Measurements from ENCODE around the gene RYR2.

RYR2 gene

DNA sequence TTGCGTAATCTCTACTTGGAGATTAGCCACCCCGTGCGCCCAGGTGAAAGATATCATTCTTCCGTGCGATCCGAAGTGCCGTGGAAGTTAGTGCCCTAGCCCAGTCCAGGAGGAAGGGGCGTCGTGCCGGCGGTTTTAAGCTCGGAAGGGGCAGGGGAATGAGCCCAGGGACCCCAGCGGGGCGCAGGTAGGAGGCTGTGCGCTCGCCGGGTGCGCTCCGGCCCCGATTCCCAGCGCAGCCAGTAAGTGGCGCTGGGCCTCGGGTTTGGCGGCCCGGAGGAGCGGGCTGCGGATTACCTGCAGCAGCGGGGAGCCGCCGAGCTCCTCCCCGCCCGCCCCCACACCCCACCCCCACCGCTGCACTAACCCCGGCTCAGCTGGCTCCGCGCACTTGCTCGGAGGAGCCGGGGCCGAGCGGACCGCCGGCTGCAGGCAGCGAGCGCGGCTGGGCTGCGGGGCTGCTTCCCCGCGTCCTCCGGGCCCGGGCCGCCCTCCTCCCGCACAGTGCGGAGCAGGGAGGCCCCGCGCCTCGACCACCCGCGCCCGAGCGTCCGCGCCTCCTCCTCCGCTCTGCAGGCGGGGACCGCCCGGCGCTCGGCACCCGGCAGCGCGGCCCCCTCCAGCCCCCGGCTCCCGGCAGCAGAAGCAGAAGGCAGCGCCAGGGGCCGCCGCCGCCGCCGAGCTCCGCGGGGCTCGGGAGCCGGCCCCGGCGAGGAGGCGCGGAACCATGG is at the start of gene RYR2:
Gene RYR2 (plus strand): TSS at position 390 of the 731 bp plus-strand sequence. CDS start 338 bp downstream, at position 728.
- no peak for DNase-seq (ENCODE audit: low spot score)

DNA sequence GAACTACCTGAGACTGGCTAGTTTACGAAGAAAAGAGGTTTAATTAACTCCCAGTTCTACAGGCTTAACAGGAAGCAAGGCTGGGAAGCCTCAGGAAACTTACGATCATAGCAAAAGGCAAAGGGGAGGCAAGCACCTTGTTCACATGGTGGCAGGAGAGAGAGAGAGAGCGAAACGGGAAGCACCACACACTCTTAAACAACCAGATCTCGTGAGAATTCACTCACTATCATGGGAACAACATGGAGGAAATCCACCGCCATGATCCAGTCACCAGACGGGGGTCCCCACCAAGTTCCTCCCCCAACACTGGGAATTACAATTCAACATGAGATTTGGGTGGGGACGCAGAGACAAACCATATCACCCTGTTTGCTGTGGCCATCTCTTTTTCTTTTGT is 49.5 kb upstream of the RYR2 start:
- DNase-seq (ENCODE audit: low spot score) = no peak

DNA sequence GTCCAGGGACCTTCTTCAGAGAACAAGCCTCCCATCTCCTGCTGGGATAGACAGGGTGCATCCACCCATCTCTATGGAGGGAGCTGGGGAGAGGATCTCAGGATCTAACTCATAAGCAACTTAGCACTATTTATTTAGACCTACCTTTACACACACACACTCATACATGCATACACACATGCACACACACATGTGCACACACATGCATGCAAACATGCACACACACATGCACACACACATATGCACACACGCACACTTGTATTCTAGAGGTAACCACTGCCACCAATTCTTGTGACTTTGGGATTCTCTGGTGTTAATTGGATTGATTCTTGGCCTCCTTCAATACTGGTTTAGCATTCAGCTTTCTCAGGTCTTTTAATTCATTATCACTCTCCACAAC is 47.5 kb upstream of the RYR2 start:
- no peak for DNase-seq (ENCODE audit: low spot score)

DNA sequence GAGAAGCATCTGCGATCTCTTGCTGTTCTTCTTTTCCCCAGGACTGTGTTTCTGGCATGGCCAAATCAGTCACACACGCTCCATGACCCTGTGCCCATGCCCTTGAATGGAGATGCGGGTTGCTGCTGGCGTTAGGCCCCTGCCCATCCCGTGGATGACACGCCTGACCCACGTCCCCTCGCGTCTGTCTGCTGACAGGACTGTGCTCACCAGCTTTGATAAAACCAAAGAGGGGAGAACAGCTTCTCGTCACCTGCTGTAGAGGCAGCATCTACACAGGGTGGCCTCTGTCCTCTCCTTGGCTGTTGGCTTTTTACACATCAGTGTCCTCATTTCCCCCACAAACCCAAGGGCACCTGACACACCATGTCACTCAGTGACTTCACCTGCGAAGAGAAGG is 44.6 kb upstream of the RYR2 start:
- no peak for DNase-seq (ENCODE audit: low spot score)

DNA sequence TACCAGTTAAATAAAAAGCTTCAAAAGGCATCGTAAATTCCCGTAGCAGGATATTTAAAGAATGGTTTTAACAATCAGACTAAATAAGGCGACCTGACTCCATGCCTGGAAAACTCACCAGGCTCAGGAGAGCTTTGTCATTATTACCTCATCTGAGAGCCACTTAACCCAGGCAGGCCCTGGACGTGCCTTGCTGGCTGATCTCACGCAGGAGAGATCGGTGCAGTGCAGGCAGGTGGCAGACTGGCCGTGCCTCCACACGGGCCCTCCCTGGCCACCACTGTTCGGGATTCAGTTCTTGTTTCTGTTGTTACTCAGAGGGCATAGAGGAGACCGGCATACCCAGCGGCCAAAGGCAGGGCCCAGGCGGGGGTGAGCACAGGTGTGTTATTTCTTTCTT is 44.1 kb upstream of the RYR2 start:
- DNase-seq (ENCODE audit: low spot score) = no peak

DNA sequence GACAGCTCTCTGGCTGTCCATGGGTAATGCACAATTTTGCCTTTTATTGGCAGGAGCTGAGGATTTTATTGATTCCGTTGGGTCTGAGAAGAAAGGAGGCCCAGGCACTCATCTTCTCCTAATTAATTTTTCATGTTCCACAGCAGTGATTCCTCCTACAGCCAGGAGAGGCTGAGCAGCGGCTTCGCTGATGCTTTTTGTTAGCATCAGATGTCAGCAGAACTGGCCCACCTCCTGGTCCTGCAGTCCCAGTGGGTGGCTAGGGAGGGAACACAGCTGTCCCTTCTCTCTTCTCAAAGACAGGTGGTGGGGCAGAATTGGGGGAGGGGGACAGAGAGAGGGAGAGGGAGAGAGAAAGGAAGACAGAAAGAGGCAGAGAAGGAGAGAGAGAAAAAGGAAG is 43.4 kb upstream of the RYR2 start:
- DNase-seq (ENCODE audit: low spot score) = no peak

DNA sequence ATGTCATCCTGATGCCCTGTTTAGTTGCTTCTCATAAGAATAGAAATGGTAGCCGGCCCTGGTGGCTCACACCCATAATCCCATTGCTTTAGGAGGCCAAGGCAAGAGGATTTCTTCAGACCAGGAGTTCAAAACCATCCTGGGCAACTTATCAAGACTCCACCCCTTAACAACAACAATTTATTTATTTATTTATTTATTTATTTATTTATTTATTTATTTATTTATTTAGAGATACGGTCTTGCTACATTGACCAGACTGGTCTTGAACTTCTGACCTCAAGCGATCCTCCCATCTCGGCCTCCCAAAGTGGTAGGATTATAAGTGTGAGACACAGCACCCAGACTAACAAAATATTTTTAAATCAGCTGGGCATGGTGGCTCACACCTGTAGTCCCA is 41.8 kb upstream of the RYR2 start:
- DNase-seq (ENCODE audit: low spot score) = no peak

DNA sequence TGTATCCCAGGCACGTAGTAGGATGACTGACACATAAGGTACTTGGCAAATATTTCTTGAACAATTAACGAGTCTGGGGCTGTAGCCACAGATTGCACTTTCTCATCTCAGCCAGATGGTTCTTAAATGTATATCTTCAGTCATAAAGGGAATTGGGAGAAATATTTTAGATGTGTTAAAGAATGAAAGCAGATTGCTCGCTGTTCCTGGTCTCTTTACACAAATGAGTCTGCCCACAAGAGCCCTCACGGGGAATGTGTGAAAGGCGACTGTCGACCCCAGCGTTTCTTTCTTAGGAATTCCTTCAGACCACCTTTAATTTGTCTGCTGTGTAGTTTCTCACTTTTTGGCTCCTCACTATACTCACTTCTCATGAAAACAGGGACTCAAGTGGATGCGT is 38.5 kb upstream of the RYR2 start:
- DNase-seq (ENCODE audit: low spot score) = no peak

DNA sequence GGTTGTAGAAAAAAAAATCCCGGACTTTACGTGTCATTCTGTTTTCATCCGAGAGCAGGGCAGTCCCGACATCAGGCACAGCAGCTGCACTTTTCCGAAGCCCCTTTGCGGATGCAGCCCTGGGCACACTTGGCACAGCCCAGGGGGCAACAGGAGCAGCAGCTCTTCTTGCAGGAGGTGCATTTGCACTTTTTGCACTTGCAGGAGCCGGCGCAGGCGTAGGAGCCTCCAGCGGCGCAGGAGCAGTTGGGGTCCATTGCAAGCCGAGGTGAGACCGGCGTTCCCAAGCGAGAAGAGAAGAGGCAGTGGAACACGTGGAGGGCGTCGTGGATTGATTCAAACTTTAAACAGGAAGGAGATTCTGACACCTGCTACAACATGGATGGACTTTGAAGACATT is 37.9 kb upstream of the RYR2 start, which contains the start of gene MT1HL1:
Gene MT1HL1 (minus strand): TSS at position 326 of the 400 bp plus-strand sequence. CDS start 69 bp downstream, at position 257.
- DNase-seq (ENCODE audit: low spot score) = no peak

DNA sequence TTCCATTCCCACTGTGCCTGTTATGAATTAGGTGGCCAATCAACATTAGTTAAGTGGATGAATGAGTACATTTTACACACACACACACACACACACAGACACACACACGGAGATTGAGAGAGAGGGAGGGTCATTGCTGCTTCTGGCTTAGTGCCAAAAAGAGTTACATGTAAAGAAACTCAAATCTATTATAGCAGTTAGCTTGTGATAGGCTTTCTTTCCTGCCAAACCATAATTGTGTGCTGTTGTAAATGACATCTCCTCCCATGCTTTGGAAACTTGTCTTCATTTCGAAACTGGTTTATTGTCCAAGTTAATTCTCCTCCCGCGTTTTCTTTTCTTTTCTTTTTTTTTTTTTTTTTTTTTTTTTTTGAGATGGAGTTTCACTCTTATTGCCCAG is 36.3 kb upstream of the RYR2 start:
- DNase-seq (ENCODE audit: low spot score) = no peak

DNA sequence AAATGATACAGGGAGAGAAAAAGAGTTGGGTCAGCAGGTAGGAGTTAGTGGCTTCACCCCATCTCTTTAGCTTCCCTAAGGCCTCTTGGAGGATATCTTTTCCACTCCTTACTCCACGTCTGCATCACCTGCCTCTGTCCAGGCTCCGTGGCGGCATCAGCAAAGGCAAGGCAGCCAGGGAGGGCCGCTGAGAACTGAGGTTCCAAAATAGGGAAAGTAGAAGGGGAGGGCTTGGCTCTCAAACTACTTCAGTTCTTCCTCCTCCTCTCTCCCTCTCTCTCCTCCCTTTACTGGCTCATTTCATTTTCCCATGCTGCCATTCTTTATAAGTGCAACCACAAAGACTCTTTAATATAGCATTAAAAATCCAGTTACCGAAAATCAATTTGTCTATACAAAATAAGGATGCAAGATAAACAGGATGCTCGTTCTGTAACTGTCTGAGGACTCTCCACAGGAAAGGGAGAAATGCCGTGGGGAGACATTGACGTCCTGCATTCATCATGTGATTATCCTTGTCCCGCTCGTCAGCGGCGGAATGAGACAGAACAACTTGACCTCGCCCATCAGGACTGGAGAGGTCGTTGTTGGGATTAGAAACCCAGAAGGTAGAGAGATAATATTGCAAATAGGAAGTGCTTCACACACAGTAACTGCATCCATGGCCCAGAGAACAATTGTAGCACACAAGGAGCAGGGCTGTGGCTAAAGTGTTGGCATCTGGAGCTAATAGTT is 34.7 kb upstream of the RYR2 start:
- no peak for DNase-seq (ENCODE audit: low spot score)

DNA sequence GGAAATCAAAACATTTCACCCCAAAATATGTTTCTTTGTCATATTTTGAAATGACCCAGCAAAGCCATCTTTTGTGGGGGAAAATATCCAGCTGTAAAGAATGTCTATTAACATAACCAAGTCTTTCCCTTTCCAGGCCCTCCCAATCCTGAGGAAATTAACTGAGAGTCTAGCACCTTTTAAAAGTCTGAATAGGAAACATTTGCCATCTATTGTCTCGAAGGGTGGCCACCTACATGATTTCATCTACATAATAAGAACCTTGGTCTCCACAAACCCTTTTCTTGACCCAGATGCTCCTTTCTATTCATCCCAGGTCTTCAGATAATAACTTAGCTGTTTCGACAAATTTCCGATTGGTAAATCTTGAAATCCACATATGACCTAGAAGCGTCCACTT is 32.4 kb upstream of the RYR2 start:
- no peak for DNase-seq (ENCODE audit: low spot score)

DNA sequence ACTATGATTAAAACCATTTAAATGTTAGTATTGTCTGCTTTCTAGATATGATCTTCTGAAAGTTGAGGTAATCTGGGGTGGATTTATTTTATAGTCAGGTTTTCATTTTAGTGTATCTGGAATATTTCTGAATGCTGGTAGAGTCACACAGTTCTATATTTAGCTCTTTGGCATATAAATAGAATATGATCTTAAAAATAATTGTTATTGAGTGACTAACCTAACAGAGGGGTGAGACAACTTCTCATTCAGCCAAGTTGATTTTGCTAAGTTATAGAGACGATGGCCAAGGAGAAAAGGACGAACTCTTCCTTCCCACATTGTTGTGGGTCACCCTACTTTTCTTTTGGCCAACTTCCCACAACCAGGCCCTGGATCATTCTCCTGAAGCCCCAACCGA is 30.6 kb upstream of the RYR2 start:
- no peak for DNase-seq (ENCODE audit: low spot score)

DNA sequence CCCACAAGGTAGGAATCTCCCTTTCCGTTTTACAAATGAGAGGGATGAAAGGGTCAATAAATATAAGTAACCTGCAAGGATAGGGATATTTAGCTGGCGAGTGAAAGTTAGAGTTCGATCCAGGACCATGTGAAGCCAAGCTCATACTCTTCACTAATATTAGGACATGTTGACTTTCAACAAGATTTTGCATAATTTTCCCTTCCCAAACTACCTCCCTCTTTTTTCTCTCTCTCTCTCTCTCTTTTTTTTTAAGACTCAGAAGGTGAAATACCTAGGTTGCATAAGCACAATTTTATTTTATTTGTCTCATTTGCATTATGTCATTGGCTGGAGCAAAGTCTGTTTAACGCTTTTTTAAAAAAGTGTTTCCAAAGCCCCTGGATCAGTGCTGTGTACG is 29.6 kb upstream of the RYR2 start:
- DNase-seq (ENCODE audit: low spot score) = no peak

DNA sequence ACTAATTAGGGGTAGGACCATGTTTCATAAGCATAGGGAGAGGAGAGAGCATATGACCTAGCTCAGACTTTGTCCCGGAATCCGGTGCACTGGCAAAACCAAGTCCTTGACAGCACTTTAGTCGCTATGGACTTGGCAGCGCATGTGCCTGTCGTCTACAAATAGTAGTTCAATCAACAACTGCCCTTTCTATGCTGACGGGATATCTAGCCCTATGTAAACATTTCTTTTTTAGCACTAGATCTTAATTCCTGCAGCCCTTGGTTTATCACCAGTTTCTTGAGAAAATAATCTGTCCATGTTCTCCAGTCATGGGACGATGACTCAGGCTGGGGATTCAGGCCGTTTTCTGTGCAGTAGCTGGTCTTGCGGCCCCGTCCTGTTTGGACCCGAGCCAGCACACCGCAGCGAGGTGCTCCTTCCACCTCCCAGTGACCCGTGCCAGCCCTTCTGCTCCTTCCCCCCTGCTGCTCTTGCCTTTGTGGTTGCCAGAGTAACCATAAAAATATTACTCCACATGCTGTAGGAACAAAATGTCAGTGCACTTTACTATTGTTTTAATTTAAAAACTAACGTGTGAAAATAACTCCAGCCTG is 29.1 kb upstream of the RYR2 start:
- DNase-seq (ENCODE audit: low spot score) = no peak

DNA sequence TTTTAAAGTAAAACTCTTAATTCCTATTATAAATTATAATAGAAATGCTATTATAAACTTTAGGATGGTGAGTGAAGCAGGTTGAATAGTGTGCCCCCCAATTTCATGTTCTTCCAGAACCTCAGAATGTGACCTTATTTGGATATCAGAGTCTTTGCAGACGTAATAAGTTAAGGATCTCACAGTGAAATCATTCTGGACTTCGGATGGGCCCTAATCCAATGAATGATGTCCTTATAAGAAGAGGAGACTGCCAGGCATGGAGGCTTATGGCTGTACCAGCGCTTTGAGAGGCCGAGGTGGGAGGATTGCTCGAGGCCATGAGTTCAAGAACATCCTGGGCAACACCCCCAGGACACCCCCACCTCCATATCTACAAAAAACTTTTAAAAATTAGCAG is 28.4 kb upstream of the RYR2 start:
- DNase-seq (ENCODE audit: low spot score) = no peak

DNA sequence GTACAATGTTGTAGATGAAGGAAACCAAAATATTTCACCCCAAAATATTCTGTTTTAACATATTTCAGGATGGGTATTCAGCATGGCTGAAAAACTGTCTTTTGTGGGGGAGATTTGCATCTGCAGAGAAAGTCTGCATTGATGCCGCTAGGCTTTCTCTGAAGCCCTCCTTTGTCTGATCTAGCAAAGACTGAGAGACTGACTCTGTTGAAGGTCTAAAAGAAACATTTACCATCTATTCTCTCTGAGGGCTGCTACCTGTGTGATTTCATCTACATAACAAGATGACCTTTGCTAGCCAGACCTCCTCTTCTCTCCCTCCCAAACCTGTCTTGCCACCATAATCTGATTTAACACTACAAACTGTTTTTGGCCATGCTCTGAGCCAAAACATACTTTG is 25.4 kb upstream of the RYR2 start:
- no peak for DNase-seq (ENCODE audit: low spot score)

DNA sequence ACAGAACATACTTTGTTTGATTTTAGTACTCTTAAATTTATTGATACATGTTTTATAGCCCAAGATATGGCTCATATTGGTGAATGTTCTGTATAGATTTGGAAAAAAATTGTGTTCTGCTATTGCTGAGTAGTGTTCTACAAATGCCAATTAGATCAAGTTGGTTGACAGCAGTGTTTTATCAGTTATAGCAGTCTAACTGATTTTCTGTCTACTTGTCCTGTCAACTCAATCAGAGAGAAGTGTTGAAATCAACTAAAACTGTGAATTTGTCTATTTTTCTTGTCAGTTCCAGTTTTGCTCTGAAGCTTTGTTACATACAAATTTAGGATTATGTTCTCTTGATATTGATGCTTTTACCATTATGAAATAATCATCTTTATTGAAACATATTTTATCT is 23.1 kb upstream of the RYR2 start:
- DNase-seq (ENCODE audit: low spot score) = no peak

DNA sequence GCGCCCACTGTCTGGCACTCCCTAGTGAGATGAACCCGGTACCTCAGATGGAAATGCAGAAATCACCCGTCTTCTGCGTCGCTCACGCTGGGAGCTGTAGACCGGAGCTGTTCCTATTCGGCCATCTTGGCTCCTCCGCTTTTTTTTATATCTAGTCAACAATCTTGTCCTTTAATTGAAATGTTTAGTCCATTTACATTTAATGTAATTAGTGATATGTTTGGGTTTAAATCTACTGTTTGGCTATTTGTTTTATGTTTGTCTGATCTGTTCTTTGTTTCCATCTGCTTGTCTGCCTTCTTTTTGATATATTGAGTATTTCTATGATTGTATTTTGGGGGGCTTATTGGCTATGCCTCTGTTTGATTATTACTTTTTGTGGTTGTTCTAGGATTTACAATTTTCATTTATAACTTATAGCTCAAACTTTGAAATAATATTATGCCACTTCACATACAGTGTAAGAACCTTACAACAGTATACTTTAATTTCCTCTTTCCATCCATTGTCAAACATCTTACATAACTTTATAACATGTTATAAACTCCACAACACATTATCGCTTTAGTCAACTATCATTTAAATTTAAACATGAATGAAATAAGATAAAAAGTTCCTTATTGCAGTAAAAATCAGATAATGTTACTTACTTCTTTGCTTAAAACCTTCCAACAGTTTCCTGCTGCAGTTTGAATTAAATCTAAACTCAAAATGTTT is 16.5 kb upstream of the RYR2 start:
- DNase-seq (ENCODE audit: low spot score) = no peak

DNA sequence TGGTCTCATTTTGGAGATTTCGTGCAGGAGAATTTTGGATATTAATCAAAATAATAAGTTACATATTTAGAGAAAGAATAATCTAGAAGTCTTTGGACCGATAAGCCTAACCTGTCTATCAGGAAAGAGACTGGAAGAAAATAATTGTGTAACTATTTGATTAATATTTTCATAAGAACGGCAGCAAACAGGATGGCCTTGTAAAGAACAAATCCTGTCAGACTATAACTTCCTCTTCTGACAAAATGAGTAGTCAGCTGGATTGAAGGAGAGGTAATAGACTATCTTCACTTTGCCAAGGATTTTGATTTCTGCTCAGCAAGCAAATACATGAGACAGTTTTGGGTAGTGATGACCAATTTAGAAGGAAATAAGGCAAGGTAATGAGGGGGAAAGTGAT is 12.7 kb upstream of the RYR2 start:
- DNase-seq (ENCODE audit: low spot score) = no peak

DNA sequence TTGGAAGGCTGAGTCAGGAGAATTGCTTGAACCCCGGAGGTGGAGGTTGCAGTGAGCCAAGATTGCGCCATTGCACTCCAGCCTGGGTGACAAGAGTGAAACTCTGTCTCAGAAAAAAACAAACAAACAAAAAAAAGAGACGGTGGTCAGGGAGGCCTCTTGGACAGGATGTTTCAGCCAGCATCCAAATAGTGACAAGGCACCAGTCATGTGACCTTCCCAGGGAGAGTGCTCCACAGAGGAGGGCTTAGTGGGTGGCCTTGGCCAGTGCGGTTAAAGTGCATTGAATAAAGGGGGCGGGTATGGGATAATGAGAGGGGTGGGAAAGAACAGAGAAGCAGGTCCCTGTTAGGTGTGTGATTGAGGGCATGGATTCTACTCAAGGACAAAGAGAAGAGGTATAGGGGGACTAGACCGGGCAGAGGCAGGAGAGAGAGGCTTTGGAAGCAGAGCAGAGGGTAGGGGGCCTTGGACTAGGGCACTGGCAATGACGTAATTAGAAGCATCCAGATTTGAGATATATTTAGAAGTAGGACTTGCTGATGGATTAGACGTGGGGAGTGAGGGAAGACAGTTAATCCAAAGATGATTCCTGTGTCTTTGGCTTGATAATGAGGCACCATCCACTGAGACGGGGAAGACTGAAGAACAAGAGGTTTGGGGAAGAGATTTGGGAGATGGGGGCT is 12.0 kb upstream of the RYR2 start:
- DNase-seq (ENCODE audit: low spot score) = no peak

DNA sequence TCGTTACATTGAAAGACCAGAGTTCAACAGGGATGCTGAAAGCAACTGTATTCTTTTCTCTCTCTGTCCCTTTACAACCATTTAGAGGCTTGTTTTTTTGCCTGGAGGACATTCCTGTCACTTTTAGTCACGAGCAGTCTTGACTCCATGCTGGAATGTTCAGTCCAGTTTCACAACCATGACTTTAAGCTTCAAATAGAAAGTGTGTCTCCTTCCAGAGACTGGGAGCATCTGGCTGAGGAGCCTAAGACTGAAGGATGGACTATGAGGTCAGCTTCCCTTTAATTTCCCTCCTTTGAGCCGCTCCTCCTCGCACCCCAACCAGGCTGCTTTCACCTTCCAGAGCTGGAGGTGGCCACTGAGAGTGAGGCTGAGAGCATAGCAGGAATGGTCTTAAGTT is 10.5 kb upstream of the RYR2 start:
- DNase-seq (ENCODE audit: low spot score) = no peak

Measured in kidney capillary endothelial cell (primary cell).